ENCODE results near the gene RNF114. TPM values are rescaled to one million over a fixed set of nuclear protein-coding genes. Genes with fewer than 3 reads are reported as not detected.

The RNF114 gene
- polyA plus RNA-seq, 1 donor (not counting 4 experiments of a cell fraction or from before 2014, with no cell fraction given), result 58.4 TPM

DNA sequence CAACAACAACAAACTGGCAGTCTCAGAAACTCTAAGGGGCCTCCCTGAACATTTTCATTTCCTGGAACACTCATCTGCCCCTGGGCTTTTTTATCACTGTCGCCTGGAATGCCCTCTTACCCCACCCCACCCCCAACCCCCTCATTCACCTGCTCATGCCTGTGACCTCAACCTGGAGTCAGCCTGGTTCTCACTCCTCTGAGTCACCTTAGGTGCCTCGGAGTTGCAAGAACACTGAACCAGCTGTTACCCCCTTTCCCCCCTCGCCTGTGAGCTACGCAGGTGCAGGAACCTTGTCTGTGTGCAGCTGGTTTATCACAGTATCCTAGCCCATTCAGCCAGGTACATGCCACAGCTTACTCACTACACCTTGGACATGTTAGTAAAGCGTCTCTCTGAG, 33.7 kb downstream of the RNF114 start:
- H3K4me3 ChIP-seq (ENCODE audit: control insufficient read depth in 2 of 3, extremely low read depth in 1 of 3, insufficient read depth in 2 of 3, low read depth in 1 of 3, low read length in 3 of 3), result no peak overlapping the region
- H3K9me3 ChIP-seq (ENCODE audit: control insufficient read depth, low read depth, low read length), result no peaks in the 10 kb centered on the region
- H3K27me3 ChIP-seq (ENCODE audit: control insufficient read depth, extremely low read depth, insufficient read depth, low read length), result no peaks in the 10 kb centered on the region
- no peaks in the 10 kb centered on the region for H3K9me1 ChIP-seq (ENCODE audit: control insufficient read depth, extremely low read depth, insufficient read depth, low read length)
- TF ChIP-seq CTCF (optimal IDR thresholded peaks at IDR 0.05 in 1 of 3, IDR thresholded peaks at IDR 0.05 in 1 of 3, conservative IDR thresholded peaks at IDR 0.05 in 1 of 3; ENCODE audit: extremely low read depth in 1 of 3, insufficient read depth in 2 of 3, low read length in 3 of 3), result no peak
- no peak for TF ChIP-seq EZH2 (IDR thresholded peaks at IDR 0.05; ENCODE audit: low read length)
- peaks cover 0 to under 1% of the 10 kb centered on the region in 2 experiments for H3K36me3 ChIP-seq (ENCODE audit: control insufficient read depth in 2 of 2, extremely low read depth in 1 of 2, insufficient read depth in 2 of 2, low read length in 2 of 2)
- H3K27ac ChIP-seq (ENCODE audit: control insufficient read depth, insufficient read depth, low read length), result no peak overlapping the region
- dilution Hi-C loops (cut with MboI; ENCODE audit: extremely low pct_ligation_motif_present, low sequenced_read_pairs), result no loop called here
- H3K79me2 ChIP-seq (ENCODE audit: control insufficient read depth, insufficient read depth, low read length), result no peaks in the 10 kb centered on the region
- H3K4me1 ChIP-seq (ENCODE audit: control insufficient read depth, extremely low read depth, insufficient read depth, low read length), result peaks cover 15% of the 10 kb centered on the region
- no peak for FAIRE-seq
- H4K20me1 ChIP-seq (ENCODE audit: control insufficient read depth, extremely low read depth, insufficient read depth, low read length), result no peaks in the 10 kb centered on the region
- no peak overlapping the region for H3K4me2 ChIP-seq (ENCODE audit: control insufficient read depth, extremely low read depth, insufficient read depth, low read depth, low read length)
- H3K9ac ChIP-seq (ENCODE audit: control insufficient read depth, extremely low read depth, insufficient read depth, low read length), result no peak overlapping the region
- DNase-seq (ENCODE audit: low read depth, low spot score), result peak; percentile 77
- H2AFZ ChIP-seq (ENCODE audit: control insufficient read depth, low read length), result no peak overlapping the region

DNA sequence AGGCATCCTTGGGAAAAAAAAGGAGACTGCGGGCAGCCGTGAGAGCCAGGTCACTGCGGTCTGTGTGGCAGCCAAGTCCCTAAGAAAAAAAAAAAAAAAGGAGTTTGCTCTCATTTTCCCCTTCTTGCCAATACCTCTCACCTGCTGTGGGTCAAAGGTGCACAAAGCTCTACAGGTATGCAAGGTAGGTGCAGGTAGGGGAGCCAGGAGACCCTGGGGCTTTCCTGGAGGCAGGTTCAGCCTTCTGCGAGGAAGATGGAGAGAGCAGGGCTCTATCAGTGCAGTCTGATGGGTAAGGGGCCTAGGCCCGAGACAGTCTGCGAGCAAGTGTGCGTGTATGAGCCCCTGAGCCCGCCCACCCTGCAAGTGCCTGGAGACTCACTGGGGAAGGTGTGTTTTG, 34.3 kb downstream of the RNF114 start:
- no peaks in the 10 kb centered on the region for H3K27me3 ChIP-seq (ENCODE audit: control insufficient read depth, extremely low read depth, insufficient read depth, low read length)
- dilution Hi-C loops (cut with MboI; ENCODE audit: extremely low pct_ligation_motif_present, low sequenced_read_pairs), result no loop called here
- H3K9me3 ChIP-seq (ENCODE audit: control insufficient read depth, low read depth, low read length), result no peaks in the 10 kb centered on the region
- no peak for DNase-seq (ENCODE audit: low read depth, low spot score)
- no peaks in the 10 kb centered on the region for H4K20me1 ChIP-seq (ENCODE audit: control insufficient read depth, extremely low read depth, insufficient read depth, low read length)
- H3K4me3 ChIP-seq (ENCODE audit: control insufficient read depth in 2 of 3, extremely low read depth in 1 of 3, insufficient read depth in 2 of 3, low read depth in 1 of 3, low read length in 3 of 3), result no peak overlapping the region
- H3K9me1 ChIP-seq (ENCODE audit: control insufficient read depth, extremely low read depth, insufficient read depth, low read length), result no peaks in the 10 kb centered on the region
- TF ChIP-seq CTCF (optimal IDR thresholded peaks at IDR 0.05 in 1 of 3, IDR thresholded peaks at IDR 0.05 in 1 of 3, conservative IDR thresholded peaks at IDR 0.05 in 1 of 3; ENCODE audit: extremely low read depth in 1 of 3, insufficient read depth in 2 of 3, low read length in 3 of 3), result no peak
- H3K79me2 ChIP-seq (ENCODE audit: control insufficient read depth, insufficient read depth, low read length), result no peaks in the 10 kb centered on the region
- no peak overlapping the region for H3K27ac ChIP-seq (ENCODE audit: control insufficient read depth, insufficient read depth, low read length)
- FAIRE-seq, result no peak
- H3K36me3 ChIP-seq (ENCODE audit: control insufficient read depth in 2 of 2, extremely low read depth in 1 of 2, insufficient read depth in 2 of 2, low read length in 2 of 2), result no peaks in the 10 kb centered on the region
- no peak overlapping the region for H3K9ac ChIP-seq (ENCODE audit: control insufficient read depth, extremely low read depth, insufficient read depth, low read length)
- H2AFZ ChIP-seq (ENCODE audit: control insufficient read depth, low read length), result no peak overlapping the region
- H3K4me1 ChIP-seq (ENCODE audit: control insufficient read depth, extremely low read depth, insufficient read depth, low read length), result peaks cover 15% of the 10 kb centered on the region
- H3K4me2 ChIP-seq (ENCODE audit: control insufficient read depth, extremely low read depth, insufficient read depth, low read depth, low read length), result no peak overlapping the region
